ENCODE measurements around the gene TMEM95. TPM values are rescaled to one million over a fixed set of nuclear protein-coding genes. Genes with fewer than 3 reads are reported as not detected.

TMEM95 gene
- total and polyA plus RNA-seq, 2 of the 8 experiments (the other 6 are each of a cell fraction or from before 2014, with no cell fraction given), result not detected

DNA sequence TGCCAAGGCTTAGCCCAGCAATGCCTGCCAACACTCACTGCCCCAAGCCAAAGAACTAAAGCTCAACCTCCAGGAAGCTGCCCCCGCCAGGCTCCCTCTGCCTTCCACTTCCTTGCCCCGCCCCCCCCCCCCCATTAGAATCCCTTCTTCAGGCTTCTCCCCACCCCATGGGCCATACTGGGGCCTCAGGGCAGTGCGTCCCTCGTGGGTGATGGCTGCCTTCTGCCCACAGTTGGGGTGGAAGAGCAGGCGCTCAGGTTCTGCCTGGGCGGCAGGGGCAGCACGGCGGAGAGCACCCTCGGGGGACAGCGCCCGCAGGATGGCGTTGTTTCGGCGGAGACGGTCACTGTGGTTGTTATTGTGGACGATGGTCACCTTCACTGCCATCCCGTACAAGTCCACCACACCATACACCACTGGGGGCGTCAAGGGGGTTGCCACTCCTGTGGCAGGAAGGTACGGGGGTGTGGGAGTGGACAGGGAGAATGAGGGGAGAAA lies 29.9 kb upstream of the TMEM95 start:
- Histone ChIP-seq H2BK120ac (replicated peaks; ENCODE audit: low read depth, low read length) (no peak overlapping the region), H2BK12ac (ENCODE audit: low read depth, low read length) (no peak overlapping the region), H3K27ac (ENCODE audit: low read depth, low read length) (no peak overlapping the region), H4K20me1 (replicated peaks in 1 of 2; ENCODE audit: control insufficient read depth in 1 of 2, insufficient read depth in 2 of 2, low read length in 2 of 2) (peaks cover 2 to 22% of the 10 kb centered on the region in 2 experiments), H3K79me2 (ENCODE audit: control insufficient read depth in 1 of 2, insufficient read depth in 2 of 2, low read length in 2 of 2) (peaks cover 0 to 14% of the 10 kb centered on the region in 2 experiments; a peak in 2 of 4 replicates), H3K4me3 (ENCODE audit: extremely low read depth in 1 of 4, insufficient read depth in 2 of 4, low read depth in 3 of 4, low read length in 4 of 4) (no peak overlapping the region), H3K4ac (replicated peaks; ENCODE audit: insufficient read length, low read depth, low read length) (no peak overlapping the region), H2BK5ac (ENCODE audit: low read depth, low read length) (no peak overlapping the region), H2AK5ac (ENCODE audit: low read depth, low read length) (no peak overlapping the region), H3K36me3 (ENCODE audit: control insufficient read depth in 2 of 4, insufficient read depth in 4 of 4, low read length in 3 of 4) (peaks cover 26 to 45% (median 43%) of the 10 kb centered on the region in 4 experiments), H3K27me3 (replicated peaks in 1 of 4; ENCODE audit: control insufficient read depth in 3 of 4, extremely low read depth in 1 of 4, insufficient read depth in 3 of 4, low read length in 3 of 4) (no peaks in the 10 kb centered on the region; a peak in 1 of 7 replicates), H3K79me1 (ENCODE audit: low read depth, low read length) (peaks cover 2% of the 10 kb centered on the region; the same call in 1 of the 2 replicates), H3K9me3 (ENCODE audit: insufficient read depth in 2 of 2, low read depth in 1 of 2, low read length in 1 of 2) (no peaks in the 10 kb centered on the region), H3K4me1 (replicated peaks in 1 of 4; ENCODE audit: control insufficient read depth in 3 of 4, insufficient read depth in 4 of 4, low read length in 3 of 4) (peaks cover 0 to 10% (median under 1%) of the 10 kb centered on the region in 4 experiments; a peak in 2 of 7 replicates), H3K4me2 (ENCODE audit: insufficient read depth in 1 of 2, low read depth in 2 of 2, low read length in 2 of 2) (no peak overlapping the region), H2AFZ (ENCODE audit: low read length) (no peak overlapping the region), H4K91ac (replicated peaks; ENCODE audit: insufficient read length, low read length) (no peak overlapping the region), H3K14ac (ENCODE audit: insufficient read length) (no peak overlapping the region), H3K23me2 (ENCODE audit: low read depth, low read length) (peaks cover 8% of the 10 kb centered on the region), H3K18ac (ENCODE audit: extremely low read depth, low read length) (no peak overlapping the region), H3K56ac (replicated peaks; ENCODE audit: insufficient read length, low read depth, low read length) (no peak overlapping the region), H4K8ac (ENCODE audit: extremely low read depth, insufficient read depth, low read length) (no peak overlapping the region), H3K9ac (replicated peaks in 1 of 4; ENCODE audit: extremely low read depth in 1 of 4, low read depth in 3 of 4, low read length in 3 of 4) (no peak overlapping the region), H3K23ac (ENCODE audit: insufficient read length) (no peak overlapping the region), H4K5ac (ENCODE audit: insufficient read length, low read depth, low read length) (no peak overlapping the region), H2BK15ac (ENCODE audit: low read length) (no peak overlapping the region), H2BK20ac (ENCODE audit: low read length) (no peak overlapping the region)
- CTCF ChIA-PET (ENCODE audit: partially characterized antibody), result interaction anchor here (0.6 to 9.3 kb wide), 13 partner anchors 9 to 1960 kb away, joined by 3 to 167 read pairs (median 5); partner anchors contain the start of genes ACAP1, GPS2, NLGN2 and TMEM95
- POLR2A ChIA-PET (ENCODE audit: partially characterized antibody), result interaction anchor here (1.1 to 13.4 kb wide), 6 partner anchors 10 to 85 kb away, joined by 3 to 223 read pairs (median 6); partner anchors contain the start of genes ACAP1 and GPS2
- DNase-seq (ENCODE audit: low read depth in 1 of 2, low spot score in 2 of 2) (no peak), FAIRE-seq (no peak)
- 93% methylated on average over 17 of the region's 19 CpGs; no CpG with 5 or more reads in 1 of the 2 experiments for WGBS, 2 experiments (ENCODE audit: extremely low coverage in 1 of 2, insufficient coverage in 1 of 2, insufficient read length in 1 of 2, insufficient replicate concordance in 2 of 2, low coverage in 1 of 2, low lambda C conversion rate in 2 of 2, missing lambda C conversion rate in 1 of 2)
- TF ChIP-seq SIRT6 (IDR thresholded peaks at IDR 0.05; ENCODE audit: low read length) (no peak), PHF8 (conservative IDR thresholded peaks at IDR 0.05; ENCODE audit: low read depth, low read length) (no peak), SP2 (IDR thresholded peaks at IDR 0.05; ENCODE audit: low read length) (no peak), RAD21 (IDR thresholded peaks at IDR 0.05 in 1 of 2, conservative IDR thresholded peaks at IDR 0.05 in 1 of 2; ENCODE audit: low read depth in 2 of 2, low read length in 2 of 2) (no peak), BCL11A (IDR thresholded peaks at IDR 0.05; ENCODE audit: low read depth in 2 of 2, low read length in 2 of 2) (no peak), KDM1A (IDR thresholded peaks at IDR 0.05; ENCODE audit: borderline replicate concordance, low read length) (no peak), EZH2 (IDR thresholded peaks at IDR 0.05; ENCODE audit: low read depth, low read length, severe bottlenecking) (no peak), POLR2AphosphoS5 (IDR thresholded peaks at IDR 0.05; ENCODE audit: low read depth, low read length) (no peak), RBBP5 (IDR thresholded peaks at IDR 0.05; ENCODE audit: borderline replicate concordance, low read depth, low read length) (no peak), TBP (IDR thresholded peaks at IDR 0.05; ENCODE audit: low read depth, low read length) (no peak), CREB1 (IDR thresholded peaks at IDR 0.05) (no peak), SUZ12 (IDR thresholded peaks at IDR 0.05; ENCODE audit: low read length) (no peak), GTF2F1 (IDR thresholded peaks at IDR 0.05; ENCODE audit: borderline replicate concordance, low read depth, low read length) (no peak), TEAD4 (IDR thresholded peaks at IDR 0.05; ENCODE audit: low read depth, low read length) (no peak)

Measured in H1 (cell line).